GM21367 (cell line): ENCODE measurements around the gene NKIRAS1.
"Not testable (repeated sequence)": the region's sequence is repeated elsewhere in the genome, so short reads cannot be mapped to it uniquely, and the experiment has no call there.

ENCODE experiments used
- ATAC-seq: cut with Tn5 transposase; IDR thresholded peaks from one replicate; pipeline ENCODE4 v1.9.1; 2021; ENCODE audit not compliant: unreplicated experiment

NKIRAS1 gene

GRCh38 chr3:23911397-23911796 is 5.4 kb downstream of the NKIRAS1 start:
- ATAC-seq, result no peak

DNA sequence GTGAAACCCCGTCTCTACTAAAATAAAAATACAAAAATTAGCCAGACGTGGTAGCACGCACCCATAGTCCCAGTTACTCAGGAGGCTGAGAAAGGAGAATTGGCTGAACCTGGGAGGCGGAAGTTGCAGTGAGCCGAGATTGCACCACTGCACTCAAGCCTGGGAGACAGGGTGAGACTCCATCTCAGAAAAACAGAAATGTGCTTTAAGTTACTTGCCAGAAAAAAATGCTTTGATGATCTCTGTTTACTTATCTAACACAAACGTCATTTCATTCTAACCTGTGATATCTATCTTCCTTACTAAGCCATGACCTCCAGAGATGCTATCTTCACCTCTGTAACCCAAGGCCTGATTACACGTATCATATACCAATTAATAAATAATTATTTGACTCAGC is 7.4 kb downstream of the NKIRAS1 start:
- no peak for ATAC-seq

GRCh38 chr3:23904545-23904944 is 12.2 kb downstream of the NKIRAS1 start:
- no peak for ATAC-seq

GRCh38 chr3:23900744-23901143 is 16.0 kb downstream of the NKIRAS1 start:
- ATAC-seq, result no peak

DNA sequence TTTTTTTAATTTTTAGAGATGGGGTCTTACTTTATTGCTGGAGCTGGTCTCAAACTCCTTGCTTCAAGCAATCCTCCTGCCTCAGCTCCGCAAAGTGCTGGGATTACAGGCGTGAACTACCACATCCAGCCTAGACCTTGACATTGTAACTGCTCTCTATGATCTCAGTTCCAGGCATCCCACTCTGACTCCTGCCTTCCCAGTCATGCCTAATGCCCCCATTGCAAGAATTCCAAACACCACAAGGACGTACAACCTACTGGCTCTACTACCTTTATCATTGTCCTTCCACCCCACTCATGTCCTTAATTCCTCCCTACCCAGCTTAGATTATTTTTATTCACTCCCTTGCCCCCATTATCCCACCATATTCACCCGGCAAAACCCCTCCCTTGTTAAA is 21.6 kb downstream of the NKIRAS1 start:
- no peak for ATAC-seq

DNA sequence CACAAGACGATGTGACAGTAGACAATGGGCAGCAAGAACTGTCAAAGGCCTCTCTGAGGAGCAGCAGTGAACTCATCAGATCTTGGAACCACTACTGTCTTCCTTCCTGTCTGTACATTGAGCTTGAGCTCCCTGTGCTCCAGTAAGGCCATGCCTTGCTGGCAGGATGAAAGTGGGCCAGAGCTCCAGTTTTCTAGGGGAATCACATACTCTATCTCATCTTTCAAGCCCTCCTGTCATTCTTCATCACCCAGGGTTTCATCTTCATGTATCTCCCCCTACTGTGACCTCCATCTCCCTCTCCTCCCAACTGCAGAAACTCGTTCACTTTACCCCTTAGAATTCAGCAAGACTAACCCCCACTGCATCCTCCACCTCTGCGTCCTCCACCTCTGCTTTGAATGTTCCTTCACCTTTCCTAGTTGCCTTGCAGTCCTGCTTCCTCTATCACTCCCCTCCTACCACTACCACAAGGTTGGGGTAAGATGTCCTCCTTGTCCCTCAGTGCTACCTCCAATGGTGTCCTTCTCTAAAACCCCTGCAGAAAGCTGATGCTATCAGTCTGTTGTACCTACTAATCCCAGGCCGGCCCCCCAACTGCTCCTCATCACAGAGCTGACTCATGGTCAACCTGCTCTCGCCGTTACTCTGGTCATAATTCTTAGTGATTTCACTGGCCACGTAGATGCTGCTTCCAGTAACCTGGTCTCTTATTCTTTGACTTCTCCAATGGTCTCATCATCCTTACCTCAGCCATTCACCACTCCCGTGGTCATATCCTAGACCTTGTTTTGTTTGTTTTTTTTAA is 22.3 kb downstream of the NKIRAS1 start:
- no peak for ATAC-seq

DNA sequence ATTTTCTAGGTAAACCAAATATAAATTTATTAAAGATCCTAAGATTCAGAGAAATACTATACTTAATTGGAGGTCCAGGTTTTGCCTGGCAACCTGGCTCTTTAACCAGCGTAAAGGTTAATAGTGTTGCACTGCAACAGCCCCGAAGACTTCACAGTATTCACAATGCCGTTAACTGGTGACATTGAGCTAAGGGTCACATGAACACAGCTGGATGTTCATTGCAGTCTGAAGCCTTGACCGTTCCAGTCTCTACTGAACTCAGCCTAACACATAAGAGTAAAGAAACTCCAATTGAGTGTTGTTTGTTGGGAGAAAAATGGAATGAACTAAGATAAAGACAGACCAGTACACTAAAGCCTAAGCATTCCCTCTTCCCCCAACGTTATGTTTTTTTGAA is 26.8 kb downstream of the NKIRAS1 start:
- ATAC-seq, result no peak

DNA sequence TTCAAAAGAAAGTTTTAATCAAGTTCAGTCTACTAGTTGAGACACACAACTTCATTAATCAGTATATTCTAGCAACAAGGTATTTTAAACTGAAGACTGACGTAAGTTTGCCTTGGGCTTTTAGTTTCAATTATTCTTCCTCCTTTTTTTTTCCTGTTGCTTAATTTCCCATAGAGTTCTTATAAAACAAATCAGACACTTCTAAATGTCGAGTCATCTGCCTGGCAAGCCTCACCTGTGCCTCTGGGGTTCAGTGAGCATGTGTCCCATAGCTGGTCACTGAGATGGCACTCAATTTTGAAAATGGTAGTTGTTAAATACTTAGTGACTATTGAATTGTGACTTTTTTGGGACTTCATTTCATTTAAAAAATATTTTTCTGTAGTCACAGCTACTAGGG is 27.4 kb downstream of the NKIRAS1 start:
- no peak for ATAC-seq

DNA sequence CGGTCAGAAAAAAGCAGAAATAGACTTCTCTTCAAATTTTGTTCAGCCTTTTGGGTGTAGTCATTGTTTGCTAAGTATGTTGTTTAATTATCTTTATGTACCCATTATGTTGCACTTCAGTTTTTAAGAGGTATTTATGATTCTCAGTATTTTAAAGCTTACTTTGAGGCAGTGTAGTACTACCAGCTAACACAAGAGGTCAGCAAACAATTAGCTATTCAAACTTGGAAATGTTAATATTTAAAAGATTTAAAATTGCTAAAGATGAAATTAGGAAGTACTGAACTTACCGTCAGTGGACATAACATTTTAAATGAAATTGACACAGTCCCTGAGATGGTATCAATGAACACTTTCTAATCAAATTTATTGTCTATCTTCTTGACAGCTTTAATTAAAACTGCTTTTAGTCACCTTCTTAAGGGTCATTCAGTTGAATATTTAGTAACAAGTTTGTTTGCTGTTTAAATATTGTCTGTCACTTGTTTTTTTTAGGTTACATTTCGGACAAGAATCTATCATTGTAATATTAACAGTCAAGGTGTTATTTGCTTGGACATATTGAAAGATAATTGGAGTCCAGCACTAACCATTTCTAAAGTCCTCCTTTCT is 28.1 kb downstream of the NKIRAS1 start:
- no peak for ATAC-seq

GRCh38 chr3:23886311-23886710 is 30.5 kb downstream of the NKIRAS1 start:
- ATAC-seq, result no peak

GRCh38 chr3:23885210-23885609 is 31.6 kb downstream of the NKIRAS1 start:
- no peak for ATAC-seq

GRCh38 chr3:23884481-23884880 is 32.3 kb downstream of the NKIRAS1 start:
- no peak for ATAC-seq

DNA sequence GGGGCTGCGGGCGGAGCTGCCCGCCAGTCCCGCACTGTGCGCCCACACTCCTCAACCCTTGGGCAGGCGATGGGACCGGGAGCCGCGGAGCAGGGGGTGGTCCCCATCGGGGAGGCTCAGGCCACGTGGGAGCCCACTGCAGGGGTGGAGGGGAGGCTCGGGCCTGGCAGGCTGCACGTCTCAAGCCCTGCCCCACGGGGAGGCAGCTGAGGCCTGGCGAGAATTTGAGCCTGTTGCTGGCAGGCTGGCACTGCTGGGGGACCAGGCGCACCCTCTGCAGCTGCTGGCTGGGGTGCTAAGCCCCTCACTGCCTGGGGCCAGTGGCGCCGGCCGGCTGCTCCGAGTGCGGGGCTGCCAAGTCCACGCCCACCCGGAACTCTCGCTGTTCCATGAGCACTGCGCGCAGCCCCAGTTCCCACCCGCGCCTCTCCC is 34.3 kb downstream of the NKIRAS1 start:
- no peak for ATAC-seq

DNA sequence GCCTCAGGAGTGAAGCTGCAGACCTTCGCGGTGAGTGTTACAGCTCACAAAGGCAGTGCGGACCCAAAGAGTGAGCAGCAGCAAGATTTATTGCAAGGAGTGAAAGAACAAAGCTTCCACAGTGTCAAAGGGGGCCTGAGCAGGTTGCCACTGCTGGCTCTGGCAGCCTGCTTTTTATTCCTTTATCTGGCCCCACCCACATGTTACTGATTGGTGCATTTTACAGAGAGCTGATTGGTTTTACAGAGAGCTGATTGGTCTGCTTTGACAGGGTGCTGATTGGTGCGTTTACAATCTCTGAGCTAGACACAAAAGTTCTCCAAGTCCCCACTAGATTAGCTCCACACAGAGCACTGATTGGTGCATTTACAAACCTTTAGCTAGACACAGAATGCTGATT is 34.8 kb downstream of the NKIRAS1 start:
- ATAC-seq, result not testable (repeated sequence)

DNA sequence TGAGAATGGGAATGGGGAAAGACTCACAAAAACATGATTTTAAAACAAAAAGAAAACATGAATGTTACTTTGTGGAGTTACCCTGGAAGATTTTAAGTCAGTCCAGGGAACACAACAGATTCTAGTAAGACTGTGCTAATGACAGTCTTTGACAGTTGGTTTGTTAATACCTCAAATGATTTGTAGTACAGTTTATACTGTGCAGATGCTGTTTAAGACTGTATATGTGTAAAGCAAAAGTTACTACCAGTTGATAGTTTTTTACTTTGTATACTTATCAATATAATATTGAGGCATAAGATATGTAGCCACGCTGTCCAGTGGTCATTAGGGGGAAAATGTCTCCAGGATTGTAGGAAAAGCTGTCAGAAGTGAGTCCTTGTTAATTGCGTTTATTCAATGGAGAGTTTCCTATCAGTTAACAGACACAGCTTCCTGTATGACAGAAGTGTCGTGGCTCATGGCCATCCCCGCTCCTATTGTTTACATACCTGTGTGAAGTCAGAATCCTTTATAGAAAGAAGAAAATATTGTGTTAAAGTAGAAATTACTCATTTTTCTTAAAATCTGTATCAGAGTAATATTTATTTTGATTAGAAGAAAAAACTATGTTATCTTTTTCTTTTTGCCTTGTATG is 36.0 kb downstream of the NKIRAS1 start:
- no peak for ATAC-seq

DNA sequence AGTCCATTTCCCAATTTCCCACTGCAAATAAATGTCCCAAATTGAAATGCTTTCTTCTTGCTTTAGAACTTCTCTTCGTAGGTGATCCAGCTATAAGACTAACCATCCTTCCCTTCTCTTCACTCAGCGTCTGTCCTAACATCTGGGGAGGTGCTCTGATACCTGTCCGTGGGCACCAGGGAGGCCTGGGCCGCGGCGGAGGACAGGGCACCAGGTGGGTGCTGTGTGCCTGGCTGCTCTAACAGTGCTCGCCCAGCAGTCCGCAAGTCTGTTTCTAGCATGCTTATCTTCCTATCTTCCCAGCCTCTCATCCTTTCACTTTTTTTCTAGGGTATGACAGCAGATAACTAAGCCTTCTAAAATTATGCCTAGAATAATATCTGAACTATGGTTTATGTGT is 37.3 kb downstream of the NKIRAS1 start:
- ATAC-seq, result no peak

GRCh38 chr3:23877329-23877980 is 39.3 kb downstream of the NKIRAS1 start:
- ATAC-seq, result no peak

DNA sequence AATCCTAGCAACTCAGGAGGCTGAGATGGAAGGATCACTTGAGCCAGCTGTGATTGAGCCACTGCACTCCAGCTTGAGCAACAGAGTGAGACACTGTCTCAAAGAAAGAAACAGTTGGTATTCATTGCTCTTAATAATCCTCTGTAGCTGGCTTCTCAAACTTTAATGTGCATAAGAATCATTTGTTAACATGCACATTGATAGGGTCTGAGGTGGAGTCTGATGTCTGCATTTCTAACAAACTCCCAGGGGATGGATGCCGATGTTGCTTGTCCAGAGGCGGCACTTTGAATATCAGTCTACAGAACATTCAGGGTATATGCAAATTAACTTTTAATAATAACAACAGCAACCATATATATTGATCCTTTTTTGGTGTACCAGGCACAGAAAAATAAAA is 39.9 kb downstream of the NKIRAS1 start:
- no peak for ATAC-seq

- ATAC-seq, result no peak
Observed at GRCh38 chr3:23875113-23875725, 41.6 kb downstream of the NKIRAS1 start.

DNA sequence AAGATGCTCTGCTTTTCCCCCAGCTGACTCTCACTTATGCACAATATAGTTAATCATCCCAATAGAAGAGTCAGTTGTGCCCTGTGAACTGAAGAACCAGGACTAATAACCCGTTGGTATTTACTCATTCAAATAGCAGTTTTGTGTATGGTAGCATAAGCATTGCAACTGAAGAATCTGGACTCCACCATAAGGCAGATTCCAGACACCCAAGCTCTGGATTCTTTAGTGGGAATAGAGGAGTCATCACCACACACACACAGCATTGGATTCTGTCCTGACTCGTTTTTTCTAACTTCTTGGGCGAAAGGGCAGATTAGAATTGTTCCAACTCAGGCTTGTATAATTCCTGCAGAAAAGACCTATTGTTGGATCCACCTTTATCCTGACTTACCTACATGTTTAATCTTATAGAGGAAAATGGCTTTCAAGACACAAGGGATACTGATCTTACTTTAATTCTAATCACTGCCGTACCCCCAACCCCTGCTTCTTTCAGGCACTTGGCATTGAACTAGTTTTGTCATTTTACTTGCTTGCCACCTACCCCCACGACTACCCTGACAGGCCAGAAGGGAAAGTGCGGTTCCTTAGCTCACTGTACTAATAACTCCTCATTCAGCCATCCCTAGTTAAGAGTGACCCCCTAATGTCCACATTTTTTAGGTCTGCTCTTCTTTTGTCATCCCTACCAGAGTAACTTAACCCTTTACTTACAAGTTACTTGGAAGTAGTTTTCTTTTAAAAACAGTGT is 42.3 kb downstream of the NKIRAS1 start:
- no peak for ATAC-seq

GRCh38 chr3:23873941-23874340 is 42.8 kb downstream of the NKIRAS1 start:
- no peak for ATAC-seq
